ENCODE results near the gene AGPAT4.
"Not testable (repeated sequence)": the region's sequence is repeated elsewhere in the genome, so short reads cannot be mapped to it uniquely, and the experiment has no call there.

Gene AGPAT4

DNA sequence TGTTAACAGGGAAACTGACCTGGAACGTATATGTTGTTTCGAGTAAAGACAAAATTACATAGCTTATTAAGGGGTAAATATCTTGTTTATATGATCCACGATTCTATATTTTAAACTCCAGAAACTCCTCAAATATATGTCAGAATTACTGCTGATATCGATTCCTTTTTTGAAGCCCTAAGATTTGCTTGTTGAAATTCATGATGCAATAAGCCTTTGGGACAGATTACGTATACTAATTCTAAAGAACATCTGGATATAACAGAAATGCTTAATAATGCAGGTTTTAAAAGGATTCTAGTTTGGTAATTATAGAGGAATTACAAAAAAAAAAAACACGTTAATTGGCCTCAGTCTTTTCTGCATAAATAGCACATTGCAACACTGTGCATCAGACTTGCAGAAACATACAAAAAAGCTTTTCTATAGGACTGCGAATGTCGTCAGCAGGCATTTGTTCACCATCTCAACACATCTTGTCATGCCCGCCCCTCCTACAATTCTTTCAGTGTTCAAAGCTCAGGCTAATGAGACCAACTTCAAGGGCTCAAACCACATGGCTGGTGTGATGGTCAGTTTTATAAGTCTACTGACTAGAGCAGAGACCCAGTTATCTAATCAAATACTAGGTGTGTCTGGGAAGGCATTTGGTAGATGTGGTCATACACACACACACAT lies 74.9 kb downstream of the AGPAT4 start:
- no peak for DNase-seq

DNA sequence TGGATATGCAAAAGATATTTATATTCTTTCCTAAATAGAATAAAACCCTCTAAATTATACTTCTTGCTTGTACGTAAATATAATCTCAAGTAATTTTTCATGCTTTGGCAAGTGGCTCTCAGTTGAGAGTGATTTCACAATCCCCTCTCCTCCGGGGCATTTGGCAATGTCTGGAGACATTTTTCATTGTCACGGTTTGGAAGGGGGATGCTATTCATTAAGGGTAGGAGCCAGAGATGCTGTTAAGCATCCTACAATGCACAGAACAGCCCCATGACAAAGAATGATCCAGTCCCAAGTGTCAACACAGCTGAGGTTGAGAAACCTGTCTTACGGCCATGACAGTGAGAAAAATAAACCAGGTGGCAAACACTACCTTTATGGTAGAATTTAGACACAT lies 75.7 kb downstream of the AGPAT4 start:
- DNase-seq: no peak

DNA sequence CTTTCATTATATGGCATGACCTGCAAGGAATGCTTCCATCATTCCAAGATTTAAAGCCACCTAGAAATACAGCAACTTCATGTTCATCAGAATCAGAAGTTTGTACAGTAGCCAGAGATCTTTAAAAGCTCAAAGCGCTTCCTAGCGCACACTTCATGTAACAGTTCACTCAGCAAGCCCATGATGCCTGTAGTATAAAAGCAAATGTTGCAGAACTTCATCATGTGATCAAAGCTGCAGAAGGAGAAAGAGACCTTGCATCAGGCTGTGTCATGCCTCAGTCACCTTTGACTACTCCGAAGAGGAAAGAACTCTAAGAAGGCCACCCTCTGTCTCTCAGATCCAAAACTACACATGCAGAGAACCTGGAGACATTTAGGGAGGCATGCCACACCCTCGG lies 78.5 kb downstream of the AGPAT4 start:
- DNase-seq: no peak

DNA sequence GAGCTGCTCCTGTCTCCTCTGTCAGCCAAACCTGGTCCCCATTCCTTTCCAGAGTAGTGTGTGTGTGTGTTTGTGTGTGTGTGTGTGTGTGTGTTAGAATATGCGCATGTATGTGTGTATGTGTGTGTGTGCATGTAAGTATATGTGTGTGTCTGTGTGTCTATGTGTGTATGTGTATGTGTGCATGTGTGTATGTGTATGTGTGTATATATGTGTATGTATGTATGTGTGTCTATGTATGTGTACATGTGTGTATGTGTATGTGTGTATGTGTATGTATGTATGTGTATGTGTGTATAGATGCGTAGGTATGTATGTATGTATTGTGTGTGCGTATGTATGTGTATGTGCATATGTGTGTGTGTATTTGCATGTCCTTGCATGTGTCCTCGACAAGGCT lies 79.5 kb downstream of the AGPAT4 start:
- no peak for DNase-seq

DNA sequence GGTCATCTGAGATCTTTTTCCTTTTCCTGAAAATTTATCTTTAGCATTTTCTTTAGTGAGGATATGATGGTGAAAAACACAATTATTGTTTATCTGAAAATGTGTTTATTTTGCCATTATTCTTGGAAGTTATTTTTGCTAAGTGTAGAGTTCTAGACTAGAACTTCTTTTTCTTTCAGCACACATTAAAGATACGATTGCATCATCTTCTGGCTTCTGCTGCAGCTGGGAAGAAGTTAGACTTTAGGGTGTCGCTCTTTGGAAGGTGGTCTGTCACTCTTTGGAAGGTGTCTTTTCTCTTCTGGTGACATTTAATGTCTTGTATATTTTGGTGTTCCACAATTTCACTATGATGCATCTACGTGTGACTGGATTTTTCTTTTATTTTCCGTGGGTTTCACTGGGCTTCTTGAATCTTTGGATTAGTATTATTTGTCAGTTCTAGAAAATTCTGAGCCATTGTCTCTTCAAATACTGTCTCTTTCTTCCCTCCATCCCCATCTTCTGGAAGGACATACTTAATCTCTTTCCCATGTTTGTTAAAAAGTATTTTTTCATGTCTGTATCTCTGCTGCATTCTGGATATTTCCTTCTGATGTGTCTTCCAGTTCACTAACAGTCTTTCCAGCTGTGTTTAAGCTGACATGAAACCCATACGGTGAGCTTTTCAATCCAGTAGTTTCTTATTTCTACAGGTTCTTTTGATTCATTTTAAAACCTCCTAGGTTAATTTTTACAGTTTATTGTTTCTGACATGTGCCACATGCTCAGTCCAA lies 81.0 kb downstream of the AGPAT4 start:
- no peak for DNase-seq

DNA sequence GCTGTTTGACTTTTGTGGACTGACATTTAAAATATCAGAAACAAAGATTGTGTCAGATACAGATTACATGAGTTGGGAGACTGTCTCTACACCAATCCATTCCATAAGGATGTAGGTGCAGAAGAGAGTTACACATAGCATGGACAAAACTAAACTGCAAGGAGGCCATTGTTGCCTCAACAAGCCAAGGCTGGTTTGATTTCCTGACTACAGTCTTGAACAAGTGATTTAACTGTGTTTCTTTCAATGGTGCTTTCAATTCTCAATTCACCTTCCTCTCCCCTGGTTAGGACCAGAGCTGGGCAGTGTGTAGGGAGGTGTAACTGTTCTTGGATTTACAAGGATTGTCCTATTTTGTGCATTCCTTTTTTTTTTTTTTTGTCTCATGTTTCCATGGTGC lies 82.2 kb downstream of the AGPAT4 start:
- DNase-seq: no peak

DNA sequence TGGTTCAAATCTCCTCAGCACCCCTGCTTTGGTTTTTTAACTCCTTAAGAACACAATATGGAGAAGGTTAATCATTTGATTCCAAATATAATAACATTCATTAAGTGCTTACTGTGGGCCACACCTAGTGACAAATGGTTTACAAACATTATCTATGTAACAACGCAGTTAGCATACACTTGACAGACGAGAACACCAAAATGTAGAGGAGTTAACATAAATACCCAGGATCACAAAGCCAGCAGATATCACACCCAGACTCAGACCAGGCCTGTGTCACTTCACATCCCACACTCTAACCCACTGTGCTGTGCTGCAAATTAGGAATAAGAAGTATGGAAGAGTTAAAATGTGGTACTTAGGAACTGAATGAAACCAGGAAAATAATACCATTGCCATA lies 82.9 kb downstream of the AGPAT4 start:
- no peak for DNase-seq

DNA sequence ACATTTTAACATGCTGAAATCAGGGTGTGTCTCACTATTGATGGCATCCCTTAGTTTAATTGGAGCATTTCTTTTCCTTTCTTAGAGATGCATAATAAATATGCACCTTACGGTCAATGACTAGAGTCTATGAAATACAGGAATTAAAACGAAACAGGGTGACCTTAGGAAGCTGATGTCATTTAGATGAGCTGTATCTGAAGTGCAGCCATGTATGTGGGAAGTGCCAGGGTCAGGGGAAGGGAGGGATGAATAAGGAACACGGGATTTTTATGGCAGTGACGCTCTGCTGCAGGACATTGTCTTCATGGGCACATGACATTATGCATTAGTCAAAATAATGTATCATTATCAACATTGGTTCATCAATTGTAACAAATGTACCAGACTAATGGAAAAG lies 84.0 kb downstream of the AGPAT4 start:
- DNase-seq: no peak

DNA sequence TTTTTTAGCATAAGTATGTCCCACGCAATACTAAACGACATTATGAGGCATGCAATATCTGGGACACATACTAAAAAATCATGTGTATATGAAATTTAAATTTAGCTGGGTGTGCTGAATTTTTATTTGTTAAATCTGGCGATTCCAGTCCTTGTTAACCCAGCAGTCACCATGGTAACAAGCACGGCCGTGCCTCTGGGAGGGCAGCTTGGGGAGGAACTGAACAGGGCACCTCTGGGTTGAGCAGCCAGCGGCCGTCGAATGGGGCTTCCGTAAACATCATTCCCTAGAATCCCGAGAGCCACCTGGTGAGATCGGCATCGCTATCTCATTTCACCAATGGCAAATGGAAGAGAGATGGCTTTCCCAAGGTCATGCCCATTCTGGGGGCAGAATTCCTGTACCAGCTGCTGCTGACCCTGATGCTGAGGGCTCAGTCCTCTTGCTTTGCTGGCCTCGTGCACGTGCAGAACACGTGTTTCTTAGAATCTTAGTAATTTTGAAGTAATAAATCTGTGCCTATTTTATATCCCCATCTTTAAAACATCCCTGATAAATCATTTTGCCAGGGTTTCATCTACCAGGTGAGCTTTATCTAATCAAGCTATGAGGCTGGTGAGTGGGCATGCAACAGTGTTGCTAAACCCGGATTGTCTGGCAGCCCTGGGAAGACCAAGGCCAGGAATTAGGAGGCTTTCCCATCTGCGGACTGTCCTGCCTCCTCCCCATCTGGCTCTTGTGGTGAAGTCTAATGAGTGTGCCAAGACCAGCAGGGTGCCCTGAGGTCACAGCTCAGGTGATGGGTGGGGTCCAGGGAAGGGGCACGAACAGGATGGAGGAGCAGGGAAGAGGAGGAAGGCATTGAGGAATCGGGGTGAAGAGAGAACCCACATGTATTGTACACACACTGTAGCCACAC lies 85.1 kb downstream of the AGPAT4 start:
- DNase-seq: no peak

DNA sequence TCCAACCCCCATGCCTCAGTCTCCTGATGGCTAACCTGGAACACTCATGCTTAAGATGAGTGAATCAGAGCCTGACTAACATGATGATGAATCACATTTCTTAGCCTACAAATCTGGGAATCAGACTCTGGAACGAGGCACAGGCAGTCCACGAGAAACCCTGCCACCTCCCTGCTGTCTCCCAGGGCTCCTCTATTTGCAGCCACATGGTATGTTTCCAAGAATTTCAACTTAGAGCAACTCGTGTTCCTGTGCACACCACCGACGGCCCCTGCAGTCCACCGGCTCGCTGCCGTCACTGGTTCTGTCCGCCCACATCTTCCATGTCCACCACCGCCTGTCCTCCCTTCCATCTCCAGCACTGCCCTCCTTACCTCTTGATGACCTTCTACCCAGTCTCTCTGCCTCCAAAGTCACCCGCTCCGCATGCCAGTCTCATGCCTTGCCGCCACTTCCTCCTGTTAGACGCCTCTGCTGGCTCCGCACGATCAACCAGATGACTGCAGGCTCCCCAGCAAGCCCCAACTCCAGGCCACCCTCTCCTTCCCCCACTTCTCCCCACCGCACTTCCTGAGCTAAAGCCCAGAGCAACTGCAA lies 87.6 kb downstream of the AGPAT4 start:
- no peak for DNase-seq

DNA sequence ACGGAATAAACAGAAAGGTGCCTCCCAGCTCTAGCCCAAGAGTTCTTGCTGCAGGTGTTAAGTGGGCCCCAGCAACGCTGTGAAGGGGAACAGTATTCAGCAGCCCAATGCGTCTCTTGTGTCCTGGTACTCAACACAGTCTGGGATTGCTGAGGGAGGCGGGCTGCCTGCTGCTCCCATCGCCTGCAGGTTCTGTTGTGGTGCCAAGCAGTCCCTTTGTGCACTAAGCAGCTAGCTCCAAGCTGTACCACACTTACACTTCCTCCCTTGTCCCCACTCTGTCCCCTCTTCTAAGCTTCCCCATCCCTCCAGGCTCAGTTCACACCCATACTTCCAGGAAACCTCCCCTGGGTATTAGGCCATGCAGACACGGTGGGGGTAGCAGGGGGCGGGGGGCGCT lies 92.7 kb downstream of the AGPAT4 start:
- DNase-seq: no peak

DNA sequence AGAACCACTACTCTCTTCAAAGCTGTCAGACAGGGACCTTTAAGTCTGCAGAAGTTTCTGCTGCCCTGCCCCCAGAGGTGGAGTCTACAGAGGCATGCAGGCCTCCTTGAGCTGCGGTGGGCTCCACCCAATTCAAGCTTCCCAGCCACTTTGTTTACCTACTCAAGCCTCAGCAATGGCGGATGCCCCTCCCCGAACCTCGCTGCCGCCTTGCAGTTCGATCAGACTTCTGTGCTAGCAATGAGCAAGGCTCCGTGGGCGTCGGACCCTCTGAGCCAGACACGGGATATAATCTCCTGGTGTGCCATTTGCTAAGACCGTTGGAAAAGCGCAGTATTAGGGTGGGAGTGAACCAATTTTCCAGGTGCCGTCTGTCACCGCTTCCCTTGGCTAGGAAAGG lies 95.7 kb downstream of the AGPAT4 start:
- not testable (repeated sequence) for DNase-seq

DNA sequence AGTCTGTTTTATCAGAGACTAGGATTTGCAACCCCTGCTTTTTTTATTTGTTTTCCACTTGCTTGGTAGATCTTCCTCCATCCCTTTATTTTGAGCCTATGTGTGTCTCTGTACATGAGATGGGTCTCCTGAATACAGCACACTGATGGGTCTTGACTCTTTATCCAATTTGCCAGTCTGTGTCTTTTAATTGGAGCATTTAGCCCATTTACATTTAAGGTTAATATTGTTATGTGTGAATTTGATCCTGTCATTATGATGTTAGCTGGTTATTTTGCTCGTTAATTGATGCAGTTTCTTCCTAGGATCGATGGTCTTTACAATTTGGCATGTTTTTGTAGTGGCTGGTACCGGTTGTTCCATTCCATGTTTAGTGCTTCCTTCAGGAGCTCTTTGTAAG lies 97.4 kb downstream of the AGPAT4 start:
- not testable (repeated sequence) for DNase-seq

DNA sequence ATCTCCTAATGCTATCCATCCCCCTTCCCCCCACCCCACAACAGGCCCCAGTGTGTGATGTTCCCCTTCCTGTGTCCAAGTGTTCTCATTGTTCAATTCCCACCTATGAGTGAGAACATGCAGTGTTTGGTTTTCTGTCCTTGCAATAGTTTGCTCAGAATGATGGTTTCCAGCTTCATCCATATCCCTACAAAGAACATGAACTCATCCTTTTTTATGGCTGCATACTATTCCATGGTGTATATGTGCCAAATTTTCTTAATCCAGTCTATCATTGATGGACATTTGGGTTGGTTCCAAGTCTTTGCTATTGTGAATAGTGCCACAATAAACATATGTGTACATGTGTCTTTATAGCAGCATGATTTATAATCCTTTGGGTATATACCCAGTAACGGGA lies 101.1 kb downstream of the AGPAT4 start:
- not testable (repeated sequence) for DNase-seq

DNA sequence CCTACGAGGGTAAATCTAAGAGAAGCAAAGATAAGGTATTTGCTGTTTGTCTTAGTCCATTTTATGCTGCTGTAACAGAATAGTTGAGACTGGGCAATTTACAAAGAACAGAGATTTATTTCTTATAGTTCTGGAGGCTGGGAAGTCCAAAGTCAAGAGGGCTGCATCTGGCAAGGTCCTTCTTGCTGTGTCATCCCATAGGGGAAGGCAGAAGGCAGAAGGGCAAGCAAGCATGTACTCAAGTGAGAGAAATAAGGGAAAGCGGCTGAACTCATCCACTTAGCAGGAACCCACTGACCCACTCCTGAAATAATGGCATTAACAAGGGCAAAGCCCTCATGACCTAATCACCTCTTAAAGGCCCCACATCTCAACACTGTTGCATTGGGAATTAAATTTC lies 102.7 kb downstream of the AGPAT4 start:
- DNase-seq: no peak

DNA sequence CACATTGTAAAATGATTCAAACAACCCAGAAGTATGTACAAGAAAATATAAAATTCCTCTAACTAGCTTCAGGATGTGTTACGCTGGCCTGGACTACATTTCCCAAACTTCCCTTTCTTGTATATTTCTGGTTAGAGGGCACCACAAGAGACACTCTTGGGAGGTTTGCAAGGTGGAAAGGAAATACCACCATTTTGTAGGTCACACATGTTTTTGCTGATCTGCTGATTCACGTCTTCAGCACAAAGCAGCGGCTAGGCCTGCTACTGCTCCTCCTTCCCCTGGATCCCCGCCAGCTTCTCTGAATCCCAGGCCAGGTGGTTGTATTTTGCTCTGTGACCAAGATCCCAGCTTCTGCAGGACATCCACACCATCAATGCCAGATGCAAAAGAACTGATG lies 104.2 kb downstream of the AGPAT4 start:
- no peak for DNase-seq

DNA sequence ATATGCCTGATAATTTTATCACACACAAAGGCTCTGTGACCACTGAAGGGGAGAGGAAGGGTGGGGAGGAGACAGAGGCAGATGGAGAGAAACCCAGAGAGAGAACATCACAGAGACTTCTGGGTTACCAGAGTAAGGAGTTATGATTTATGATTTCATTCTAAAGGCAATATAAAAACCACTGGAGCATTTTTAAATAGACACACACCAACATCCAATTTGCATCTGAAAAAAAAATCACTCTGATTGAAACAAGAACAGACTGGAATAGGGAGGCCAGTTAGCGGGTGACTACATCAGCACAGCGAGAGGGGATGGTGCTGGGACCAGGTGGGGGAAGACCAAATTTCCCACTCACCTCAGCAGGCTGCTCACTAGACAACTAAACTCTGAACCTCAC lies 104.8 kb downstream of the AGPAT4 start:
- DNase-seq: no peak

DNA sequence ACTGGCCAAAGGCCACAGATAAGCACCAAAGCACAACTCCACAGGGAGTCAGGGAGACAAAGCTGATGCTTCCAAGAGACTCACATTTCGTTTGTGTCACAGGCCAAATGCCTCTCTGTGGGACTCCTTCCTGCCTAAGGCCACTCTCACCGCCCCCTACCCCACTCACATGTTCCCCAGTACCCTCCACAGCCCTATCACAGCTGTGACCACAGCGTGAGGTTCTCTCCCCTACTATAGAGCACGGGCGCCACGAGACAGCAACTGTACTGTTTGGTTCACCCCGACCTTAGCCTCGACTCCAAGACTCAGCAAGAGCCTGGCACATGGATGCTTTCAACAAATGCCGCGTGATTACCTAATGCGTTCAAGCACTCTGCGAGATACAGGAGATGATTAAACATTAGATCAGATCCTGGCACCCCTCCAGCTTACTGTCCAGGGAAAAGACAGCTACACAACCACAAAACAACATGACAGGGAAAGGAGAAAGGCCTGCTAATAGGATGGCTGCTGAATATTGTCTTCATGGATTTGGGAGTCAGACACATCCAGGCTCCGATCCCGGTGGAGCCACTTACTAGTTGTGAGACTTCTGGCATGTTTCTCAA lies 105.5 kb downstream of the AGPAT4 start:
- DNase-seq: no peak

DNA sequence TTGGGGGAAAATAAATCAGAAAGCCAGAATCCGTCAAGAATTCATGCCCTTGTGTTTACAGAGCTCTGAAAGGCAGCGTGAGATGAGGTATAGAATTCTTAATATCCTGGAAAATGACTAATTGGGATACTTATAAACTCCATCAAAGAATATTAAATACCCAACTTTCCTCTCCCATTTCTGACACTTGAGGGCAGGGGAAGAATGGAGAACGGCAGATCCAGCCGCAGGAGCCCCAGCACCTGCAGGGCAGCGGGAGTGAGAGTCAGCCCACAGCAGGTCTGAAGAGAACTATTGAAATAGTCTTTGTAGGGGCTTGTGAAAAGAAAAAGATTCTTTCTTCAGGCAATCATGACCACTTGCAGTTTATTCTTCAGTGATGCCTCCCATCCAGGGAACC lies 107.2 kb downstream of the AGPAT4 start:
- DNase-seq: no peak

DNA sequence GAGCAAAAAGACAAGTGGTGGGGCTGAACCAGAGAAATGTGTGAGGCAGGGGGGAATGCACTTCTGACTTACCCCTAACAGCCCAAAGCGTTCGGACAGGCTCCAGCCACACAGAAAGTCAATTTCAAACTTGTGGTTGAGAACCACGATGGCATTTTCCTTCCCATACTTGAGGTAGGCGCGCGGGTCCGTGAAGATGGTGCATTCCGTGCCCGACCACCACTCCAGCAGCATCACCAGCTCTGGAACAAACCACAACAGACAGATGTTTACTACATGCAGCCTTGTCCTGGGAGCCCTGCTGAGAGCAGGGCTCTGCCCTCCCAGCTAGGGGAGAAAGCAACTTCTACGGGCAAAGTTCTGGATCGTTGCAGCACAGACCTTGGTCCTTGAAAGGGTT lies 107.7 kb downstream of the AGPAT4 start:
- no peak for DNase-seq

DNA sequence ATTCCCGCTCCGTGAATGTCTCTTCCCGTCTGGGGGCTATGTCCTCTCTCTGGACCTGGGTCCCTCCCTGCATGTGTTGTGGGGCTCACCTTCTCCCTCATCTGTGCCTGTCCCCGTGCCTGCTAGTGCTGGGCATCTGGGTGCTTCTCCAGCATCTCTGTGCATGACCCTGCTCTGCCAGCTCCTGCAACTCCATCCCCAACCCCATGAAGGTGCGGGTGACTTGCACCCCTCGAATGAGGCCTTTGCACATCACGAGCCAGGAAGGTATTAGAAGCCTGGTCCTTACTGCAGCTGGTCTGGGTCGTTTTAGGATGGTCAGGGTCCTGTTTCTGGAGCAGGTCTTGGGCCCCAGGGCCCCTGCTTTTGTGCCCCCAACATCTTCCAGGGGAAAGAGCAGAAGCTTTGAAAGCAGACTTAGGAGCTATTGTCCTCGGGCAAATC lies 109.7 kb downstream of the AGPAT4 start:
- no peak for DNase-seq

DNA sequence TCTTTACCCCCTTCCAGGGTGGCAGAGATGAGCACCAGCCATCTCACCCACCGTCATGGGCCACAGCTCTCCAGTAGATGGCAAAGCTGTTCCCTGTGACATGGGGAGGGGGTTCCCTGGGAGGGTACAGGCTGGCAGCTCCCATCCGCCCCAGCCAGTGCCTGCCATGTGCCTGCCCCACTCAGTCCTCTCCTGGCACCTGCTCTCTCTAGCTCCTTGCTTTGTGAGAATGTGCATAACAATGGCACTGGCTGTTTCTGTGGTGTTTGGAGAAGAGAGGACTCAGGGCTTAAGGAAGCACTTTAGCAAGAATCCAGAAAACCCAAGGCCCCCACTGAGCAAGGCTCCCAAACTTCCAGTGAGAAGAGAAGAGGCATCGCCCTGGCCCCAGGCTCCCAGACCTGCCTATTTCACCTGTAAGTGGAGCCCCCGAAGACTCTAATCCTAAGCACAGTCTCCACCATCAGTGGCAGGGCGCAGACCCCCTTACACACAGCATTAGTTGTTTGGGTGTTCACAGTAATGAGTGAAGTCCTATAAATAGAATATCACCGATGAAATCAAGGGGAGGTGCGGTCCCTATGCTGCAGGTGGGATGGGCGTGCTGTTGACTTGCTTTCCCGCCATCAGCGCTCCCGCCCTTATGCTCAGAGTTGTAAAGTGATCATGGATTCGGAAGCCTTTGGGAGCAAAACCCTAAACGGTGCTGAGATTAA lies 110.2 kb downstream of the AGPAT4 start:
- no peak for DNase-seq

Data from activated naive CD4-positive, alpha-beta T cell treated with anti-CD3 and anti-CD28 coated beads, Interleukin-2, amount 50 U/mL, for 16 hours (primary cell).